Activated naive CD4-positive, alpha-beta T cell treated with anti-CD3 and anti-CD28 coated beads, Interleukin-2, amount 50 U/mL, for 72 hours (primary cell): ENCODE measurements around the gene CDH13. TPM values are rescaled to one million over a fixed set of nuclear protein-coding genes. Genes with fewer than 3 reads are reported as not detected.

Experiments used
- ATAC-seq, 2 donors: fragments of 150-1000 bp; cut with Tn5 transposase; 2 replicates each; pipeline ENCODE4 v1.10.0; 2021; ENCODE audit warnings: mild to moderate bottlenecking in 2 of 2, moderate library complexity in 2 of 2
- DNase-seq, 2 donors: peaks; one replicate each; pipeline ENCODE4 v3.0.0; 2021 to 2022; ENCODE audit warnings: low spot score in 2 of 2
- H3K27ac Mint-ChIP-seq, 2 donors: one replicate each; pipeline ENCODE4 v1.8.0; 2022; ENCODE audit warnings: mild to moderate bottlenecking in 2 of 2, mixed read lengths in 2 of 2
- H3K36me3 Mint-ChIP-seq, 2 donors: one replicate each; pipeline ENCODE4 v1.8.0; 2022; ENCODE audit warnings: mixed read lengths in 2 of 2
- H3K9me3 Mint-ChIP-seq, 2 donors: one replicate each; pipeline ENCODE4 v1.8.0; 2022; ENCODE audit warnings: mixed read lengths in 2 of 2
- total RNA-seq, 2 donors: library from RNA; stranded (reverse); gene quantifications; one replicate each; pipeline ENCODE4 v1.2.3, GENCODE V29; 2022

CDH13 gene
- total RNA-seq, 2 donors from 2014 or later, result not detected

- no peak for DNase-seq
- Mint-ChIP-seq H3K27ac (no peak overlapping the region), H3K36me3 (no peaks in the 10 kb centered on the region), H3K9me3 (no peaks in the 10 kb centered on the region)
- ATAC-seq, result no peak
These were observed 12.5 kb downstream of the CDH13 start for GRCh38 chr16:82639263-82639662.

GRCh38 chr16:82639666-82640336 is 13.0 kb downstream of the CDH13 start:
- Mint-ChIP-seq H3K36me3 (no peaks in the 10 kb centered on the region), H3K9me3 (no peaks in the 10 kb centered on the region), H3K27ac (no peak overlapping the region)
- peak in 1 of 2 donors; percentile 60 for DNase-seq
- peak; percentile 52 to 53 for ATAC-seq

- DNase-seq (no peak), ATAC-seq (peak; percentile 69 to 73)
- peak overlapping the region in 1 of 2 donors; percentile 70 for H3K27ac Mint-ChIP-seq
- H3K9me3 Mint-ChIP-seq, result no peaks in the 10 kb centered on the region
- no peaks in the 10 kb centered on the region for H3K36me3 Mint-ChIP-seq
These were observed 14.7 kb downstream of the CDH13 start for GRCh38 chr16:82641336-82641984.

GRCh38 chr16:82643136-82643535 is 16.4 kb downstream of the CDH13 start:
- H3K36me3 Mint-ChIP-seq, result no peaks in the 10 kb centered on the region
- DNase-seq (no peak), ATAC-seq (no peak)
- no peak overlapping the region for H3K27ac Mint-ChIP-seq
- no peaks in the 10 kb centered on the region for H3K9me3 Mint-ChIP-seq

- no peaks in the 10 kb centered on the region for H3K36me3 Mint-ChIP-seq
- no peak overlapping the region for H3K27ac Mint-ChIP-seq
- DNase-seq, result no peak
- H3K9me3 Mint-ChIP-seq, result peaks cover 0 to 2% of the 10 kb centered on the region in 2 donors
- no peak for ATAC-seq
These were observed 17.3 kb downstream of the CDH13 start for GRCh38 chr16:82643936-82644630.

- H3K9me3 Mint-ChIP-seq, result peaks cover 0 to 6% of the 10 kb centered on the region in 2 donors
- H3K27ac Mint-ChIP-seq, result no peak overlapping the region
- H3K36me3 Mint-ChIP-seq, result no peaks in the 10 kb centered on the region
- ATAC-seq (peak; percentile 31 to 32), DNase-seq (no peak)
These were observed 19.7 kb downstream of the CDH13 start for GRCh38 chr16:82646504-82646903.

GRCh38 chr16:82649766-82650165 is 23.0 kb downstream of the CDH13 start:
- no peak for ATAC-seq
- no peak for DNase-seq
- peaks cover 0 to 6% of the 10 kb centered on the region in 2 donors for H3K9me3 Mint-ChIP-seq
- H3K27ac Mint-ChIP-seq, result no peak overlapping the region
- H3K36me3 Mint-ChIP-seq, result no peaks in the 10 kb centered on the region

GRCh38 chr16:82650804-82651203 is 24.0 kb downstream of the CDH13 start:
- no peak for DNase-seq
- H3K36me3 Mint-ChIP-seq, result no peaks in the 10 kb centered on the region
- H3K9me3 Mint-ChIP-seq, result peaks cover 0 to 6% of the 10 kb centered on the region in 2 donors
- H3K27ac Mint-ChIP-seq, result no peak overlapping the region
- no peak for ATAC-seq

- peak; percentile 10 to 26 for ATAC-seq
- Mint-ChIP-seq H3K36me3 (no peaks in the 10 kb centered on the region), H3K9me3 (peaks cover 0 to 6% of the 10 kb centered on the region in 2 donors), H3K27ac (peak overlapping the region; percentile 73 to 84)
- DNase-seq, result peak in 1 of 2 donors; percentile 23
These were observed 25.3 kb downstream of the CDH13 start for GRCh38 chr16:82651921-82652601.

- no peaks in the 10 kb centered on the region for H3K36me3 Mint-ChIP-seq
- no peak for ATAC-seq
- peaks cover 1 to 6% of the 10 kb centered on the region in 2 donors for H3K9me3 Mint-ChIP-seq
- peak overlapping the region; percentile 58 to 84 for H3K27ac Mint-ChIP-seq
- DNase-seq, result no peak
These were observed 26.1 kb downstream of the CDH13 start for GRCh38 chr16:82652826-82653225.

- H3K36me3 Mint-ChIP-seq, result no peaks in the 10 kb centered on the region
- DNase-seq (peak; percentile 41 to 61), ATAC-seq (peak; percentile 80 to 83)
- H3K9me3 Mint-ChIP-seq, result peaks cover 4 to 6% of the 10 kb centered on the region in 2 donors
- H3K27ac Mint-ChIP-seq, result peak overlapping the region; percentile 84 to 97
These were observed 27.1 kb downstream of the CDH13 start for GRCh38 chr16:82653550-82654511.

- Mint-ChIP-seq H3K9me3 (peaks cover 0 to 8% of the 10 kb centered on the region in 2 donors), H3K27ac (peak overlapping the region; percentile 73 to 84), H3K36me3 (no peaks in the 10 kb centered on the region)
- DNase-seq (peak; percentile 51 to 63), ATAC-seq (peak; percentile 57 to 78)
These were observed 28.4 kb downstream of the CDH13 start for GRCh38 chr16:82655072-82655714.

- ATAC-seq (peak in 1 of 2 donors; percentile 1), DNase-seq (no peak)
- Mint-ChIP-seq H3K36me3 (no peaks in the 10 kb centered on the region), H3K9me3 (peaks cover 0 to 8% of the 10 kb centered on the region in 2 donors), H3K27ac (peak overlapping the region in 1 of 2 donors; percentile 84)
These were observed 29.1 kb downstream of the CDH13 start for GRCh38 chr16:82655720-82656490.

- Mint-ChIP-seq H3K27ac (no peak overlapping the region), H3K36me3 (no peaks in the 10 kb centered on the region), H3K9me3 (peaks cover 0 to 8% of the 10 kb centered on the region in 2 donors)
- no peak for ATAC-seq
- DNase-seq, result no peak
These were observed 30.5 kb downstream of the CDH13 start for GRCh38 chr16:82657239-82657638.

- ATAC-seq, result no peak
- Mint-ChIP-seq H3K27ac (no peak overlapping the region), H3K36me3 (no peaks in the 10 kb centered on the region), H3K9me3 (peaks cover 0 to 8% of the 10 kb centered on the region in 2 donors)
- no peak for DNase-seq
These were observed 31.0 kb downstream of the CDH13 start for GRCh38 chr16:82657786-82658185.
